Right lobe of liver (tissue), 6 donors: ENCODE data around the gene LYPD8. TPM values are rescaled to one million over a fixed set of nuclear protein-coding genes. Genes with fewer than 3 reads are reported as not detected.
A peak's percentile ranks its signal among the peaks of the same experiment; 100 is the strongest.

ENCODE experiments used
- ATAC-seq, 4 donors: fragments of 200-7000 bp; cut with Tn5 transposase; one replicate each; pipeline ENCODE4 v1.9.1; 2020; ENCODE audit warnings: mild to moderate bottlenecking in 4 of 4, moderate library complexity in 4 of 4
- DNase-seq, 3 donors: peaks; one replicate each; pipeline ENCODE4 v3.0.0-alpha.2; 2020
- H3K27ac ChIP-seq, 3 donors: fragments of 200-600 bp; one replicate each; pipeline ENCODE4 v1.8.0; 2022
- H3K27me3 ChIP-seq, 2 donors: fragments of 200-600 bp; one replicate each; pipeline ENCODE4 v1.8.0; 2022
- H3K36me3 ChIP-seq, 4 donors: fragments of 200-600 bp; sonication (generic) in 1 of 4; one replicate each; pipeline versions ENCODE4 v1.5.1 to v1.8.0; 2017 to 2022; ENCODE audit warnings: control low read depth in 1 of 4
- H3K4me1 ChIP-seq, 4 donors: fragments of 200-600 bp; sonication (generic) in 1 of 4; one replicate each; pipeline versions ENCODE4 v1.5.1 to v1.8.0; 2017 to 2022; ENCODE audit warnings: control low read depth in 1 of 4
- H3K4me3 ChIP-seq, 3 donors: fragments of 200-600 bp; one replicate each; pipeline ENCODE4 v1.8.0; 2022
- H3K9me3 ChIP-seq, 4 donors: fragments of 200-600 bp; sonication (generic) in 1 of 4; one replicate each; pipeline versions ENCODE4 v1.5.1 to v1.8.0; 2017 to 2022; ENCODE audit warnings: control low read depth in 1 of 4
- CTCF ChIP-seq, 4 donors: fragments of 200-600 bp in 3 of 4; fragments of 450-650 bp in 1 of 4; IDR thresholded peaks; one replicate each; pipeline versions ENCODE4 v1.5.1 to v1.8.0; 2016 to 2022; ENCODE audit warnings: antibody characterized with exemption in 4 of 4, mild to moderate bottlenecking in 2 of 4
- POLR2A ChIP-seq: fragments of 450-650 bp; IDR thresholded peaks from one replicate; pipeline ENCODE4 v1.6.1; 2017; ENCODE audit warnings: antibody characterized with exemption, mild to moderate bottlenecking
- WGBS: methylation state at CpG from one replicate; pipeline ENCODE4 v1.1.6; 2018; ENCODE audit warnings: low coverage, low lambda C conversion rate; ENCODE audit not compliant: insufficient coverage; ENCODE audit errors: missing lambda C conversion rate; 5-methylcytosine and 5-hydroxymethylcytosine counted together
- intact Hi-C, 2 donors: fragments of 100-400 bp; cut with DNase I; formaldehyde crosslinking; loops; one replicate each; pipeline versions ENCODE4 v1.11.2 to v1.14.1; 2022
- total RNA-seq, 6 experiments: library from RNA; depleted of rRNA in 2 of 6; stranded (reverse); fragments of >200 nt in 2 of 6; fragmentation: NEBNext Ultra II Directional in 3 of 6; extraction: Animal tissue kit (Norgen Biotek cat#: 25700) in 3 of 6; gene quantifications; one replicate each; pipeline versions ENCODE4 v1.1.0 to v1.2.4, GENCODE V29; 2016 to 2023
- donor health status: DM: no; HTN: yes; CAD: no.
- donor health status: DM: no; HTN: no; CAD: no.
- donor health status: DM: no; HTN: no; CAD: no.
- donor health status: DM: no; HTN: yes; CAD: no.
- donor health status: DM: no; HTN: yes; CAD: no.

The LYPD8 gene
- total RNA-seq, 6 experiments from 2014 or later: not detected

- intact Hi-C loops: loop anchor here in 1 of 2 donors (5.0 kb wide), 1 partner anchor 104 kb away; no protein-coding TSS in a partner anchor
- no peaks in the 10 kb centered on the region for H3K36me3 ChIP-seq
- no peaks in the 10 kb centered on the region for H3K9me3 ChIP-seq
- H3K27me3 ChIP-seq: no peaks in the 10 kb centered on the region
- no peak for DNase-seq
- H3K4me3 ChIP-seq: no peak overlapping the region
- H3K4me1 ChIP-seq: no peaks in the 10 kb centered on the region
- H3K27ac ChIP-seq: no peak overlapping the region
- no peak for TF ChIP-seq POLR2A
- peak; percentile 29 to 37 (median 34) for TF ChIP-seq CTCF (IDR thresholded peaks at IDR 0.05)
- WGBS: 33% methylated on average over 2 of the region's 2 CpGs
- ATAC-seq: peak in 1 of 4 donors; percentile 31
Measured at GRCh38 chr1:248703674-248704073, 51.9 kb downstream of the LYPD8 start.

GRCh38 chr1:248702714-248703113 lies 52.8 kb downstream of the LYPD8 start, which contains the start of gene OR14I1:
Gene OR14I1, minus strand, starts transcription at chr1:248702766.
- Histone ChIP-seq H3K4me1 (no peaks in the 10 kb centered on the region), H3K4me3 (no peak within 1 kb of the TSS), H3K9me3 (no peaks in the 10 kb centered on the region), H3K36me3 (no peaks in the 10 kb centered on the region), H3K27ac (no peak within 1 kb of the TSS), H3K27me3 (no peaks in the 10 kb centered on the region)
- WGBS: no CpG with 5 or more reads among the region's 1 CpG
- TF ChIP-seq POLR2A: no peak
- TF ChIP-seq CTCF (IDR thresholded peaks at IDR 0.05): no peak
- DNase-seq: no peak
- intact Hi-C loops: loop anchor here in 1 of 2 donors (5.0 kb wide), 1 partner anchor 105 kb away; no protein-coding TSS in a partner anchor
- no peak for ATAC-seq

- TF ChIP-seq POLR2A: no peak
- no peak for TF ChIP-seq CTCF (IDR thresholded peaks at IDR 0.05)
- ATAC-seq: no peak
- WGBS: 13% methylated on average over 1 of the region's 1 CpG
Measured at GRCh38 chr1:248699099-248699498, 56.5 kb downstream of the LYPD8 start.

GRCh38 chr1:248697907-248698306 lies 57.7 kb downstream of the LYPD8 start:
- ATAC-seq: no peak
- no peaks in the 10 kb centered on the region for H3K27me3 ChIP-seq
- H3K9me3 ChIP-seq: no peaks in the 10 kb centered on the region
- H3K4me3 ChIP-seq: no peak overlapping the region
- 59% methylated on average over 6 of the region's 6 CpGs for WGBS
- no peak for DNase-seq
- H3K4me1 ChIP-seq: no peaks in the 10 kb centered on the region
- TF ChIP-seq CTCF (IDR thresholded peaks at IDR 0.05) (no peak), POLR2A (no peak)
- H3K36me3 ChIP-seq: no peaks in the 10 kb centered on the region
- H3K27ac ChIP-seq: no peak overlapping the region
- intact Hi-C loops: no loop called here

More at GRCh38 chr1:248699099-248699498, 56.5 kb downstream of the LYPD8 start:
- no peaks in the 10 kb centered on the region for H3K9me3 ChIP-seq
- intact Hi-C loops: no loop called here
- no peak for DNase-seq
- H3K27me3 ChIP-seq: no peaks in the 10 kb centered on the region
- H3K27ac ChIP-seq: no peak overlapping the region
- no peaks in the 10 kb centered on the region for H3K36me3 ChIP-seq
- H3K4me1 ChIP-seq: no peaks in the 10 kb centered on the region
- H3K4me3 ChIP-seq: no peak overlapping the region

GRCh38 chr1:248696774-248697173 lies 58.8 kb downstream of the LYPD8 start:
- intact Hi-C loops: no loop called here
- H3K27ac ChIP-seq: no peak overlapping the region
- no peaks in the 10 kb centered on the region for H3K27me3 ChIP-seq
- 61% methylated on average over 3 of the region's 3 CpGs for WGBS
- no peak for TF ChIP-seq POLR2A
- no peak for TF ChIP-seq CTCF (IDR thresholded peaks at IDR 0.05)
- DNase-seq (no peak), ATAC-seq (no peak)
- H3K9me3 ChIP-seq: no peaks in the 10 kb centered on the region
- H3K36me3 ChIP-seq: no peaks in the 10 kb centered on the region
- no peak overlapping the region for H3K4me3 ChIP-seq
- H3K4me1 ChIP-seq: no peaks in the 10 kb centered on the region
